Activated T-cell treated with anti-CD3 and anti-CD28 coated beads, Interleukin-2, amount 50 U/mL, for 48 hours (primary cell): ENCODE results near the gene DLGAP1.

Experiments used
- DNase-seq, 2 experiments: peaks; one replicate each; pipeline ENCODE4 v3.0.0-alpha.2; 2020

DLGAP1 gene

DNA sequence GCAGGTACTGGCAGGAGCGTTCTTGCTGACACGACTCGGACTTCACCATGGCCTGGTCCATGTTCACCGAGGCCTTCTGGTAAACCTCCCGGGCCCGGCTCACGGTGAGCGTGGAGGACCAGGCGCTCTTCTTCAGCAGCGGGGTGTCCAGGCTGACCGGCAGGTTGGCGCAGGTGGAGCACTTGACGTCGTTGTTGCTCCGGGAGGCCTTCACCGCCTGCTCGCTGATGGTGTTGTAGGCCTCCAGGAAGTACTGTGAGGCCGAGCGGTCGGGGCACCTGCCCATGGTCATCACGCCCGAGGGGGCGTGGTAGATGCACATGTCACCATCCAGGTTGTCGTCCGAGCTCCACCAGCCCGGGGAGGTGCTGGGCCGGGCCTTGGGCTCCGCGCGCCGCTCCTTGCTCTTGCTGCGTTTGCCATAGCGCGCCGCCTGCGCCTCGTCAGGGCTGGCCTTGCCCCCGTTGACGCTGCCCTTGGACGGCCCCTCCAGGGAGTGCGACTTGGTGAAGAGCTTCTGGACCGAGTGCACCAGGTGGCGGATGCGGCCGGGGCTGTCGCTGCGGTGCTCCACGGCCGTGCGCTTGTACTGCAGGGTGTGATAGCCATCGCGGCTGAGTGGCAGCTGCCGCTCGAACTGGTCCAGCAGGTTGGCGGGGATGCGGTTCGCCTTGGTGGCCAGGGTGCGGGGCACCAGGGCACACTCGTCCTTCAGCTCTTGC lies 575.8 kb downstream of the DLGAP1 start:
- DNase-seq = no peak

DNA sequence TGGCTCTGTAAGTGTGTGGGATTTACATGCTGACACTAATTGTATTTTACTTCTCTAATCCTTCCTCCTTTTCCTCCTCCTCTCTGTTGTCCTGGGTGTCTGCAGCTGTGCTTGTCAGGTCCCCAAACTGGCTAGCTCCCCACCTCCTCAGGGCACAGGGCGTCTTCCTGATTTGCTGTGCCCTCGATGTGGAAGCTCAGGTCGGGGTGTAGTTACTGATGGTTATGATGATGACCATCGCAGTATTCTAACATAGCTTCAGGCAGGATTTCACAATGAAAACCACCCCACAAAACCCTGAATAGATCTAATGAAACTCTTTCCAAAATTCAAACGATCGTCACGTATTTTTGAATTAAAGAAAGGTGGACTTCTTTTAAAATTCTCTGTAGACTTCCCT lies 576.7 kb downstream of the DLGAP1 start:
- DNase-seq = no peak

DNA sequence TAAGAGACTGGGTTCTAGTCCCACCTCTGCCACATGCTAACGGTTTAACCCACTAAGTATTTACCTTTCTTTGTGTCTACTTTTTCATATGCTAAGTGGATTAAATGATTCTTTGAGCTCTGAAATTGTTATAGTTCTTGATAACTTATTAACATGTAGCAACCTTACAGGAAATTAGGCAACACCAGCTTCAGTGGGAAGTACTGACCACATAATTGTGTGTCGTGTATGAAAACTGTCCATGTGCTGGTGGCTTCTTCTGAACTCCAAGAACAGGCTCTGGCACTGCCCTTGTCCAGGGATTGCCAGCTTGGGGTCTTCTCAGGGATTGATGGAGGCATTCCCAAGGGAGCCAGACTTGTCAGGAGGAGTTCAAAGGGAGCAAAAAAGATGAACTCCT lies 577.4 kb downstream of the DLGAP1 start:
- DNase-seq = no peak

DNA sequence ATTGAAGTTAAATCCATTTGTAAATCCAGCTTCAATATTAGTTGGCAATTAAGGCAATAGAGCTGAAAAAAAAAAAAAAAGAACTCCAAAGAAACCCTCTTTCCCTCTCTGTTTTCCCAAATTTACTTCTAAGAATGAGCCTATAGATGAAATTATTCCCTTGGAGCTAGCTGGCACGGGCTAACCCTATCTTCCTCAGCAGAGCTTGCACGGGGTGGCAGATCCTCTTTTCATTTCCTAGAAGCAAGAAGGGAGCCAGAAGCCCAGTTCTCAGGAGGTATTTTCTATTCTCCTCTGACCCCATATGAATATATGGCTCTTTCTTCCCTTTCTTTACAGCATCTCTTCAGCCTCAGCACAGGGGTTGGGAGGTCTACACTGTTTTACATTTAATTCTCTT lies 579.1 kb downstream of the DLGAP1 start:
- no peak for DNase-seq

DNA sequence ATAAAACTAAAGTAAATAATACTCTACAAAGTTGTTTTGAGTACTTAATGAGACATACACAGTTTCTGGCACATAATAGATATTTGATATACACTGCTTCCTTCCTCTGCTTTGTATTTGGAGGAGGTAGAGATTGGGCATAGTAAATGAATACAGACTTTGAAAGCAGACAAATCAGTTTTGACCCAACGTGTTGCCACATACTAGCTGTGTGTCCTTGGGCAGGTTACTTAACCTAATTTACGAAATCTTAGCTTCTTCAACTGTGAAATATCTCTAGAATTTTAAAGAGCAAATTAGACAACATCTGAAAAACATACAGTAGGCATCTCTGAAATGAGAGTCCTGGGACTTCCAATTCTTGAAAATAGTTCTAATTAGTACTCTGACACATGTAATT lies 579.7 kb downstream of the DLGAP1 start:
- DNase-seq = no peak

DNA sequence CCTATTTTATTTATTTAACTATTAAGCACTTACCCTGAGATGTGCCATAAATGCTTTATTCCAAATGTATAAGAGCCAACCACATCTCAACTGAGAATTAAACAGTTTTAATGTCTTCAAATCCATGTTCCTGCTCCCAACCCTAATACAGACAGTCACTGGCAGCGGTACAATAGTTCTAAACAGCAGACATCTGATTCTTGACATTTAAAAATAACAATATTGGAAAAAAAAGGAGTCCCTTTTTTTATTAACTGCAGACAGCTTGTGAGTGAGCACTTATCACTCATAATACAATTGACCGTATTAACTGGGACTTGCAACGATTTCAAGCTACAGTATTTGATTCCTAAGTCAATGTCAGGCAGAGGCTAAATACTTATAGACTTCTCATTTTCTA lies 580.5 kb downstream of the DLGAP1 start:
- DNase-seq = no peak

DNA sequence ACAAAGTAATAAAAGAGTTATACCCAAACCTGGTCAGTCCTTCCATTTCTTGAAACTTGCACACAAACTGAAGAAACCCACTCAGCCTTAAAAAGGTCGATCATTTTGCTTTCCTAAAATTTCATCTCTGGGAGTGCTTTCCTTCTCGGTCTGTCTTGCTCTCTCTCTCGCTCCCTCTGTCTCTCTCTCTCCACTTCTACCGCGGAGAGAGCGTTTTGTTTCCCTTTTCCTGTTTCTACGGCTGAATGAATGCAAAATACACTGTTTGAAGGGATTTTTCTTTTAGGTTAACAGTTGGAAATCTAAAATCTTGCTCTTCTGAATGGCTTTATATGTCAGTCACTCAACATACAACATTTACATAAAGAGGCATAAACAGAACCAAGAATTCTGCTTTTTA lies 581.0 kb downstream of the DLGAP1 start:
- DNase-seq = no peak

DNA sequence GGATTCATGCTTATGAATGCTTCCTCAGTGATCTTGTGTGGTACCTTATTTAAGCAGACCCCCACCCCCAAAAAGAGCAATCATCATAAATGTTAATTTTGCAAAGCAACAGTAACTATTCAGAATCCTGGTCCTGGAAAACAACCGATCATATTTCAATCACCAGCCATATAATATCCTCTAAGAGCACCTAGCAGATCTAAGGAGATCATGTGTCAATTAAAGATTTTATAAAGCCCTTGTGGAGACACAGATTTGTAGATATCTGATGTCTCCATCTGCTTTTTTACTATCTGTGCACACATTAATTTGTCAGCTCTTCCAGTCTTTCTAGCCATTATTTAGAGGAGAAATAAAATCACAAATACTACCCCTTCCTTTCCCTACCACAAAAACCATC lies 581.4 kb downstream of the DLGAP1 start:
- no peak for DNase-seq

DNA sequence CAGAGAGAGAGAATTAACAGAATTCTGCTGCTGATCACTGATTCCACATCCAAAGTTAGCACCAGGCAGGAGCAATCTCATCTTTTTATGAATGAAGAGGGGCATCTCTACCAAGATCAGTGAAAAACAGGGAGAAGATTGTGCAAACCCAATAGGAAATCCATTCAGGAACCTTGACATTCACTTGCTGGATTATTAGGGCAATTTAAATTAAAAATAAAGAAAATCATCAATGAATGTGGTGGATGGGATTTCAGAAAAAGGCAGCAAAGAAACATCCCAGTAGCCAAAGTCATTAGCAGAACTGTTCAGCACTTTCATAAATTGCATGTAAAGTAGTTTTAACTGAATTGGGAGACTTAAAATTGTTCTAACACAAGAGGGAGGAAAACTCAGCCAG lies 581.9 kb downstream of the DLGAP1 start:
- no peak for DNase-seq

DNA sequence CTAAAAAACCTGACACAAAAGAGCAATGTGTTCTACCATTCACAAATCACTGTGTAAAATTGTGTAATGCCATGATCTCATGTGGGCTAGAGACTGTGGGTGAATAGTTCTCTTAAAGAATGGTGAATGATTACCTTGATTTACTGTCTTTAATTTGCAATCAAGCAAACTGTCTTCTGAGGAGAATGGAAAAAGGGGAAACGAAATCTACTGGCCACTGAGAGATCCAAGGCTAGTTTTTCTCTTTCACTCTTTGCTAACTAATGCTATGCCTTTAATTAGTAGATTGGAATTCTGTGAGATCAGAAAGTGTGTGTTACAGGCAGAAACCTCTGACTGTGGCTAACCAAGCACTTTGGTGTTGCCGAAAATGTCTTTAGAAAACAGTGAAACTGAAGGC lies 582.5 kb downstream of the DLGAP1 start:
- no peak for DNase-seq

DNA sequence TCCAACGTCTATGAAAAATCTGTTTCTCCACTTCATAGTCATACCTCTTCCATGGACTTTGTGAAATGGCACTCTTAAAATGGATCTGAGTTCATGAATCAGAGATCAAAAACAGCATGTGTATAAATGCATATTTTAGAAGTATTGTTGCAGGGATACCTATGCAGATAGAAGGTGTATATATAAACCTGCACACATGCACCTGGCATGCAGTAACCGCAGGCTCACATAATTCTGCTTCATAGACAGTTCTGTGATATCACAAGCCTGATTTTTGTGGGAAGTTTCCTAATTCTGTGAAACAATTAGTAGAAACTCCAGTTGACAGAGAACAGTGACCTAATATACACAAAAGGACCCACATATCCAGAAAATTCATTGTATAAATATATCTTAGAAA lies 583.4 kb downstream of the DLGAP1 start:
- no peak for DNase-seq

DNA sequence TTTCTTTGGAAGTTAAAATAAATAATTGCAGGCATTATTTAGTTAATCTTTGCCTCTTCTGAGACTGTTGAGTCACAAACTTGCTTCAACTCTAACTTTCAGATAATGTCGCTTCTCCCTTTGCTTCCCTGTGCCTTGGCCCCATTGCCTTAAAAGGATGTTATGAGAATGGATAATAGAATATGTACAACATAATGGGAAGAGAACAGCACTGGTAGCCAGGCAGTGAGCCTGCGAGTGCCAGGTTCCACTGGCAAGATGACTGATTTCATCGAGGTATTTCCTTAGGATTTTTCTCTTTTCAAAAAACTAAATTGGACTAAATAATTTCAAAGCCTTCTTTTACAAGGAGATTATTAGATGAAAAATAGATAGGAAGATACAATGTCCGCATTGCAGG lies 584.2 kb downstream of the DLGAP1 start:
- no peak for DNase-seq

DNA sequence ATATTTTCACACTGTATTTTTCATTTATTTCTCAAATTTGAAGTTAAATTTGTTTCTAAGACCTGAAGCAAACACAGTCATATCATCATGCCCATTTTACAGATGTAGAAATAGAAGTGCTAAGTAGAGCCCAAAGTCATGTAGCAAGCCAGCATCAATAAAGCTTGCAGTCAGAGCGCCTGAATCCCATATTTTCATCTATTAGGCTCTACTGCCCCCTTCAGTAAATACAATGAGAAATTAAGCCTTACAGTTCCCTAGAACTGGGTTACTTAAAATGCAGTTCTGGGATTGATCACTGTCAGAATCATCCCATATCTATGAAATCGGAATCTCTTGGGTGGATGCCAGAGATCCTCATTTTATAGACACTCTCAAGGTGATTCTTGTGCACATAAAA lies 585.3 kb downstream of the DLGAP1 start:
- no peak for DNase-seq

DNA sequence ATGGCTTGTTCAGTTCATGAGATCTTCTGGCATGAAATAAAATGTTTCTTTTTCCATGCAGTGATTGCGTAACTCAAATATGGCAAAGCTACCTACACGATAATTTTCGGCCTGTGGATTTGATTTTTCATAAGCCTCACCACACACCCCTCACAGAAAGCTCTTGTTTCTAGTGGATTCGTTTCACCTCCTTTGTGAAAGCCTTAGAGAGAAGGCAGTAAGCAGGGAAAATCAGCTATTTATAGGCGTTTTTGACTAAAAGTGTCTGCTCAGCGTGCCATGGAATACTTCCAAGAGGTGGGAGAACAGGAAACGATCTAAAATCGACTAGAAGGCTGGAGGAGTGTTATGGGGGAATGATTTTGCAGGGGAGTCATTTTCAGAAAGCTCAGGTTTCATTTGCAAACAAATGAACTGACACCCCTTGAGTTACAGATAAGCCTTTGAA lies 587.2 kb downstream of the DLGAP1 start:
- DNase-seq = no peak

DNA sequence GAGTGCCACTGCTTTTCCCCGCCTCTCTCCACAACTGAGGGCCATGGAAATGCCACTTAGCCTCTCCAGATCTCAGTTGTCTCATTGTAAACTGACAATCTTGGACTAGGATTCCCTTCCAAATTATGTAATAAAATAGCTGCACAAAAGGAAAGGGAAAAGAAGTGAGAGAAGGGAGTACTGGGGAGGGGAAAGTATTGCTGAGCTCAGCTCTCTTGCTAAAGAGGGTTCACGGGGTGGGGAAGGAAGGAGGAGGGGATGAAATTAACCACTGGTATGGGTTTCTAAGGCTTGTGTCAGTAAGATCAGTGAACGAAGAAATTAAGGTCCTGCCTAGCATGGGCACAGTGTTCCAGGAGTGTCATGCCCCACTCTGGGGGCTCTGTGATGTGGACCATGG lies 587.9 kb downstream of the DLGAP1 start:
- no peak for DNase-seq

DNA sequence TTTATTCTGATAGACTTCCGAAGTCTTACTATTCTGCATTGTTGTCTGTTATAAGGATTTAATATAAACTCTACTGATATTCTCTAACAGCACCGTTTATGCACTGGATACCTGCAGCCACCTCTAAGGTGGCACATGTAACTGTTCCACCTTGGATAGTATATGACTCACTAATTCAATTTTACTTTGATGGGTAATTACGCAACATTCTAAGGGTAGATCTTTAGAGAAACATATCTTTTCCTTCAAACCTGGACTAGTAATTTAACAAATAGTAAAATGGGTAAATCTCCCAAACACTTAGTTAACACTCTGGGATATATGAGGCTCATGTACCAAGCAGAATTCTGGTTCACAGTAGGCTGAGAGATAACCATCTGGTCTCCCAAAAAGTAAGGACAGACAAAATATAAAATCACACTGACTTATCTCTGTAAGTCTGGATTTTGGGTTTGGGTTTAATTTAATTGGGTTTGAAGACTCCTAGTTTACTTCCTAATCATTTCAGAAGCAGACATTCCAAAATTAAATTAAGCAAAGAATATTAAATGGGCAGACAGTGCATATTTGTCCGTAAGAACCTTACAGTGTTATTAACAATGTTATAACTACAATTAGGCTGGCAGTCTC lies 590.3 kb downstream of the DLGAP1 start:
- DNase-seq = no peak

DNA sequence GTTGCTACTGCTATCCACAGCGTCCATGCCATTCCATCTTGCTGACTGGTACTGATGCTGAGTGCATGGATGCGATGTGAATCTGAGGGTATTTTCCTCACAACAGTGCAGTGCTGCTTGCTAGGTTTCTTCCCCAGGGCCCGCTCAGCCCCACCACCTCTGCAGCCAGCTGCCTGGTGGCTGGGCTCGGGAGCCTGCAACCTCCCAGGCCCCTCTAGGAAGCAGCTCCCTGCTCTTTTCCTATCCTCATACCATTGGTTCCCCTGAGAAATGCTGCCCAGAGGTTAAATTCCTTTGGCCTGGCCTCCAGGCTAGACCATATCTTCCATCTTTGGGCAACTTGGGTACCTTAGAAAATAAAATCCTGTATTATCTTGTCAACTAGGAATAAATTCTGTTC lies 591.5 kb downstream of the DLGAP1 start:
- DNase-seq = no peak

DNA sequence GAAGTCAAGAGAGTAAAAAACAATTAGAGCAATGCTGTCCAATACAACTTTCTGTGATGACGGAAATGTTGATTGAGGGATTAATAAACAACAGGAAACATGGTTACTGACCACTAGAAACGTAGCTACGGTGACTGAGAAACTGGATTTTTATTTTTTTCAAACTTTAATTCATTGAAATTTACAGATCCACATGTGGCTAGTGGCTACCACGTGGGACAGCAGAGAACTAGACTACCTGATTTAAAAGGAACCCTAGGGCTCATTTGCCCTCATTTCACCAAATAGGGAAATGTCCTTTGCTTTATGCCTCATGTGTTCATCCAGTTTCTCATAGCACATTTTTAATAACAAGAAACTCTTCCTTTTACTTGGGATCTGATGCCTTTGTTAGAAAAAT lies 592.1 kb downstream of the DLGAP1 start:
- DNase-seq = no peak

DNA sequence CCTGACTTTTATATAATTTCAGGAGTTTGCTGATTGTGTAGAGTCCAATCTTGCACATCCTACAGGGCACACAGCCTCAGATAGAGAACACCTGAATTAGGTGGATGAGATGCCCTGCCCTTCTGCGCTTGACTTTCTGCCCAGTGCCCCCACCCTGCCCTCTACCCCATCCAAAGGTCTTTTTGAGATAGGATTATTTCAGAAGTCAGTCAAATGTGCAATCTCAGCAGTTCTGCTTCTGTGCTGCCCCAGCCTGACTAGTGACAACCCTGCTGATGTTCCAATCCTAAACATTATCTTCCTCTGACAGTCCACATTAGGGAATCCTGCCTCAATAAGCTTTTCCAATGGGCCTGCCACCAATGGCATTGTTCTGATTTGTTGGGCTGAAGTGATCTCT lies 593.6 kb downstream of the DLGAP1 start:
- DNase-seq = no peak

DNA sequence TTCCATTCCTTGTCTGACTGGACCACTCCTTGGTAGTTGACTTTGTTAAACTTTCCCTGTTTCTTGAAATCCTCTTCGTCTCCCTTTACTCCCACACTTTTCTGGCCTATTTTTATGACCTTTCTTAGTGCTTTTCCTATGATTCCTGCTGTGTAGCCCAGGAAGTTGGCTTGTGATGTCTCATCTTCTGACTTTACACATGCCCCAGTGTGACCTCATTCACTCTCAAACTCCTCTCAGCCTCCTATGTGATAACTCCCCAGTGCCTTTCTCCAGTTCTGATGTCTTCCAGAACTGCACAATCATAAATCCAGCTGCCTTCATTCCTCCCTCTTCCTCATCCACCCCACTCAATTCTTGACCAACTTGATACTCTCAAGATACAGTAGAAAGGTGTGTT lies 597.6 kb downstream of the DLGAP1 start:
- DNase-seq = no peak

DNA sequence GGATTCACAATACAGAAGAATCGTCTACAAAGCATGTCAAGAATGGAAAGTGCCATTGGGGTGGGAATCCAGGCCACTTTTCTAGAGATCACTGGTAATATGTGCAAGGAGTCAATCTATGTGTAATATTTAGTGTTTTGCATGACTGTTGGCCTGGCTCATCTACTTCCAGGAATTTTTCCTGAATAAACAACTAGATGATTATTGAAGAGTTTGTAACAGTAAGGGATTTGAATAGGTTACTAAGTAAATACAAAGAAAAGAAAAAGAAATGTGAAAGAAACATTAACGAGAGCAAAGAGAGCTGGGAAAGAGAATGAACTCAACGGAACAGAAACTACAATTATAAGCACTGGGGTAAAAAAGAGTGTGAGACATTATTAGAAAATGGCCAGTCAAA lies 599.1 kb downstream of the DLGAP1 start:
- no peak for DNase-seq

DNA sequence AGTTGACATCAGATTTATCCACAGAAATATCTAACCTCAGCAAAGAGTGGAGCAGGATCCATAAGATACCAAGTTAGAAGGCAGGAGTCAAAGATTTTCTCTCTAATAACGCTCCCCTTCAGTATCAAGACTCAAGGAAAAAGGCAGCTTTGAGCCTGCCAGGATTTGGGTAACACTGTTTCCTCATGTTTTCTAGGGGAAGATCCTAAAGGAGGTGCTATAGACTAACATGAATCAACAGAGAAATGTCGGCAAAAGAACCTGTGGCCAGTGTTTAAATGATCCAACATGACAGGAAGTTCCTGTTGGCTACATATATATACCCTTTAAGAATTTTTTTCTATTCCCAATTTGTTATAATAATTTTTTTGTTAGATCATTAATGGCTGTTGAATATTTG lies 602.8 kb downstream of the DLGAP1 start:
- DNase-seq = no peak

DNA sequence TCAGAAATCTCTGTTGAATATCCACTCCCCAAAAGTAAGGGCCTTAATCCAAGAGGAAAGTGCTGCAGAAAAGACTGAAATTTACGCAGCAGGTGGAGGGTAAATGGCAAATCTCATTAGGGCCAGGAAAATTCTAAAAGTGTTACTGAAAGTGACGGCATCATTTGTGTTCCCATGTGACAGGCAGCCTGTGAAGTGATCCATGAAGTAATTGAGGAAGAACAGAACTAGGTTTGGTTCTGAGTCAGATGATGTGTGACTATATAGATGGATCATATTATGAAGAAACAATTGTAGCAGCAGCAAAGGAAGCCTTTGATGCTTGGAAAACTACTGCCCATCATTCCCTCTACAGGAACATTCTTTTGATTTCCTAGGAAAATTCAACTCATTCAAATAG lies 603.9 kb downstream of the DLGAP1 start:
- no peak for DNase-seq

DNA sequence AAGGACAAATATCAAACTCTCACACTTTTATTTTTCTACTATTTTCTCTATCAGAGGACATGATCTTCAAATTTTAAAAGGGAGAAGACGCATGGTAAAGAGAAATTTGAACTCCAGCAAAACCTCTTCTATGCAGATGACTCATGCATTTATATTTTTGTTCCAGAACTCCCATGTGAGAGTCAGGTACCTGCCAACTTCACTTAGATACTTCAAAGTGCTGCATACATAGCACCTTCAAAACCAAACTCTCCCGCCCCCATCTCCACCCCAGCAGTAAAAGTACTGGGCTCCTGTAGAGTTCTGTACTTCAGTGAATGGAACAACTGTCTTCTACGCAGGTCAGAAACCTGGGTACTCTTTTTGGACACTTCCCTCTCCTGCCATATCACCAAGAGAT lies 606.8 kb downstream of the DLGAP1 start:
- no peak for DNase-seq

DNA sequence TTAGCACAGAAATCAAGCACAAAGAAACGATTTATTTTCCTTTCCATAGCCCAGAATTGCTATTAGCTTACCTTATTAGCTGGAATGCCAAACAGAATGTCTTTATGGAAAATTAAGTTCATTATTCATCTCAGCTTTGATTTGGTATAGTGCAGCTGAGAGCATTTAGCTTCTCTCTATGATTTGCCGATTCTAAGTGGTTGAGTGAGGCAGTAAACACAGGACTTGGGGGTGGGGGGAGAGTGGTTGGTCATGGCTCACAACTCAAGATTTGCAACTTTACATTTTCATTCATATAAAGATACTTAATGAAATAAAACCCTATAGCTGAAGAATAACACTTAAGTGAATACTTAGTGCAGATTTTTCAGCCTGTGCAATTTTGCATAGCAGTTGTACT lies 609.9 kb downstream of the DLGAP1 start:
- DNase-seq = no peak
